GM12878 (cell line): ENCODE results near the gene LDLRAD4. TPM values are rescaled to one million over a fixed set of nuclear protein-coding genes. Genes with fewer than 3 reads are reported as not detected.

ENCODE experiments used
- ATAC-seq: fragments of 200-7000 bp; cut with Tn5 transposase; 3 replicates; pipeline ENCODE4 v1.9.1; 2020; ENCODE audit warnings: mild to moderate bottlenecking, moderate library complexity
- BruUV-seq: library from RNA; stranded (reverse); fragments of 400-500 nt; replicated peaks from 2 replicates; lab custom pipeline; 2021; lab: Mats Ljungman, UMichigan
- CTCF ChIA-PET: fragments of 300-600 bp; sonication (Branson Sonifier 250); formaldehyde crosslinking; extraction: SDS; loops from one replicate; lab custom pipeline; 2021; ENCODE audit warnings: inconsistent platforms; lab: Yijun Ruan, JAX
- POLR2A ChIA-PET: fragments of 350-600 bp; formaldehyde crosslinking; extraction: SDS; loops from one replicate; lab custom pipeline; 2021; ENCODE audit warnings: inconsistent platforms; lab: Charles Lee
- RAD21 ChIA-PET: fragments of 300-600 bp; sonication (Branson Sonifier 250); formaldehyde crosslinking; loops from one replicate; lab custom pipeline; 2023; ENCODE audit warnings: antibody characterized with exemption; ENCODE audit not compliant: unreplicated experiment; lab: Charles Lee
- SMC1A ChIA-PET: fragments of 300-600 bp; sonication (Branson Sonifier 250); formaldehyde crosslinking; loops from one replicate; lab custom pipeline; 2023; ENCODE audit not compliant: unreplicated experiment, uncharacterized antibody; lab: Charles Lee
- DNase-seq: peaks from one replicate; pipeline ENCODE4 v3.0.0-alpha.2; 2011; ENCODE audit warnings: low read depth, low spot score
- FAIRE-seq: peaks from 3 replicates; lab custom pipeline; 2011; peaks lifted over from hg19 to GRCh38; lab: Jason Lieb, UNC
- H2AFZ ChIP-seq: 2 replicates; pipeline ENCODE4 v1.6.0; 2011; ENCODE audit warnings: low read depth, low read length, control low read depth; ENCODE audit not compliant: control insufficient read depth
- H3K27ac ChIP-seq: 2 replicates; pipeline ENCODE4 v1.5.1; 2011; ENCODE audit warnings: control low read depth; ENCODE audit not compliant: control insufficient read depth, insufficient read depth
- H3K27me3 ChIP-seq, 2 experiments: replicated peaks in 1 of 2; 2 replicates each; pipeline versions ENCODE4 v1.6.0 to v1.6.1; 2011; ENCODE audit warnings: low read length in 1 of 2; ENCODE audit not compliant: control insufficient read depth in 2 of 2, insufficient read depth in 2 of 2
- H3K36me3 ChIP-seq, 2 experiments: 2 replicates each; pipeline ENCODE4 v1.5.1; 2011; ENCODE audit warnings: low read length in 1 of 2; ENCODE audit not compliant: control insufficient read depth in 2 of 2, insufficient read depth in 2 of 2
- H3K4me1 ChIP-seq: 2 replicates; pipeline ENCODE4 v1.6.1; 2011; ENCODE audit warnings: mild to moderate bottlenecking, low read length, moderate library complexity, mixed read lengths; ENCODE audit not compliant: control insufficient read depth, insufficient read depth
- H3K4me2 ChIP-seq: 2 replicates; pipeline ENCODE4 v1.6.0; 2011; ENCODE audit warnings: control low read depth; ENCODE audit not compliant: control insufficient read depth, insufficient read depth
- H3K4me3 ChIP-seq: fragments of 200-600 bp; sonication (generic); 2 replicates; pipeline ENCODE4 v1.5.1; 2016
- H3K79me2 ChIP-seq: 2 replicates; pipeline ENCODE4 v1.6.0; 2011; ENCODE audit warnings: low read length; ENCODE audit not compliant: control insufficient read depth, insufficient read depth
- H3K9ac ChIP-seq: 2 replicates; pipeline ENCODE4 v1.8.0; 2011; ENCODE audit warnings: low read length, control low read depth, mixed read lengths; ENCODE audit not compliant: control insufficient read depth, insufficient read depth
- H3K9me3 ChIP-seq: replicated peaks from 3 replicates; pipeline ENCODE4 v1.5.1; 2011; ENCODE audit warnings: mild to moderate bottlenecking, low read length; ENCODE audit not compliant: control insufficient read depth, insufficient read depth
- H4K20me1 ChIP-seq: 2 replicates; pipeline ENCODE4 v1.6.0; 2011; ENCODE audit not compliant: control insufficient read depth, insufficient read depth
- CEBPB ChIP-seq, 2 experiments: fragments of 150-350 bp in 1 of 2; IDR thresholded peaks; 2 replicates each; pipeline ENCODE4 v1.6.1; 2012 to 2014; ENCODE audit warnings: low read depth in 2 of 2, low read length in 2 of 2, borderline replicate concordance in 1 of 2, inconsistent platforms in 1 of 2
- CHD2 ChIP-seq: IDR thresholded peaks from 2 replicates; pipeline ENCODE4 v1.6.1; 2011; ENCODE audit warnings: low read depth, low read length, improper control_type of control experiment, borderline replicate concordance
- LARP7 ChIP-seq: fragments of 450-650 bp; IDR thresholded peaks from 2 replicates; pipeline ENCODE4 v1.6.1; 2017; ENCODE audit warnings: mild to moderate bottlenecking
- MTA2 ChIP-seq: fragments of 450-650 bp; IDR thresholded peaks from 2 replicates; pipeline ENCODE4 v1.6.1; 2016; ENCODE audit warnings: low read depth, mild to moderate bottlenecking, moderate library complexity
- NFYB ChIP-seq: IDR thresholded peaks from 2 replicates; pipeline ENCODE4 v1.6.1; 2011; ENCODE audit warnings: low read depth, mild to moderate bottlenecking, low read length, improper control_type of control experiment, moderate library complexity; ENCODE audit not compliant: insufficient read depth
- POLR2AphosphoS5 ChIP-seq: IDR thresholded peaks from 2 replicates; pipeline ENCODE4 v1.6.1; 2011; ENCODE audit warnings: mild to moderate bottlenecking, low read length, inconsistent platforms
- RUNX3 ChIP-seq: IDR thresholded peaks from 2 replicates; pipeline ENCODE4 v1.6.1; 2012; ENCODE audit warnings: low read length, inconsistent platforms
- SUPT20H ChIP-seq: IDR thresholded peaks from 2 replicates; pipeline ENCODE4 v1.6.1; 2011; ENCODE audit warnings: low read depth, mild to moderate bottlenecking, low read length, moderate library complexity, borderline replicate concordance; ENCODE audit not compliant: control insufficient read depth
- WGBS: methylation state at CpG from one replicate; pipeline ENCODE4 v1.1.6; 2016; ENCODE audit warnings: low lambda C conversion rate; ENCODE audit not compliant: insufficient replicate concordance, insufficient coverage; ENCODE audit errors: missing lambda C conversion rate; 5-methylcytosine and 5-hydroxymethylcytosine counted together
- in situ Hi-C: fragments of 300-500 bp; cut with MboI; formaldehyde crosslinking; loops from 9 replicates; pipeline ENCODE4 v1.14.3; 2018; ENCODE audit warnings: mixed read lengths
- intact Hi-C: fragments of 100-400 bp; cut with micrococcal nuclease; formaldehyde crosslinking; loops from one replicate; pipeline ENCODE4 v1.14.2; 2022; ENCODE audit not compliant: unreplicated experiment
- polyA plus RNA-seq, 11 experiments: library from polyadenylated mRNA; depleted of rRNA in 4 of 11; unstranded in 6 of 11; stranded (reverse) in 5 of 11; fragments of >200 nt; fragmentation: Nextera tagmentation in 4 of 11; fragmentation: Illumina TruSeq in 1 of 11; extraction: Ambion mirVana in 4 of 11; extraction: Trizol in 1 of 11; gene quantifications; 1 replicate in 1 of 11; 2 replicates in 10 of 11; pipeline versions ENCODE4 v1.2.1 to v1.2.3, GENCODE V29; 2011 to 2016; ENCODE audit warnings: inconsistent platforms in 2 of 11, missing spikeins in 2 of 11, low read depth in 1 of 11
- total RNA-seq, 4 experiments: library from RNA; depleted of rRNA in 3 of 4; stranded (reverse); fragments of >200 nt in 3 of 4; fragmentation: Illumina TruSeq in 1 of 4; extraction: Trizol in 1 of 4; gene quantifications; 2 replicates each; pipeline versions ENCODE4 v1.2.1 to v1.2.3, GENCODE V29; 2013 to 2021

Gene LDLRAD4
- total and polyA plus RNA-seq, 10 of the 15 experiments (the other 5 are each of a cell fraction or from before 2014, with no cell fraction given) = 2.7 to 16.8 (median 11.2) TPM

GRCh38 chr18:13254971-13255927 lies 36.7 kb downstream of the LDLRAD4 start:
- 25% methylated on average over 11 of the region's 11 CpGs for WGBS
- no peak for TF ChIP-seq CEBPB (IDR thresholded peaks at IDR 0.05; ENCODE audit: borderline replicate concordance in 1 of 2, low read depth in 2 of 2, low read length in 2 of 2)
- TF ChIP-seq SUPT20H = no peak
- no peak for TF ChIP-seq POLR2AphosphoS5
- TF ChIP-seq NFYB = no peak
- TF ChIP-seq LARP7 = no peak
- no peak for TF ChIP-seq MTA2
- TF ChIP-seq CHD2 = no peak
- TF ChIP-seq RUNX3 = no peak
- TF ChIP-seq, all 136 proteins: peak for 0
- SMC1A ChIA-PET = no interaction called here

More at GRCh38 chr18:13254971-13255927, 36.7 kb downstream of the LDLRAD4 start:
- H3K4me1 ChIP-seq = no peaks in the 10 kb centered on the region
- H3K4me3 ChIP-seq = no peak overlapping the region
- no peak overlapping the region for H3K4me2 ChIP-seq
- in situ Hi-C loops (no loop called here), intact Hi-C loops (no loop called here)
- H3K27ac ChIP-seq = no peak overlapping the region
- no TSS peak for BruUV-seq
- RAD21 ChIA-PET = no interaction called here
- POLR2A ChIA-PET = no interaction called here
- no peak overlapping the region for H2AFZ ChIP-seq
- no peaks in the 10 kb centered on the region for H3K79me2 ChIP-seq
- CTCF ChIA-PET = interaction anchor here (0.9 kb wide), 1 partner anchor 24 kb away, joined by 3 read pairs; no protein-coding TSS in a partner anchor
- H4K20me1 ChIP-seq = no peaks in the 10 kb centered on the region
- FAIRE-seq (no peak), DNase-seq (no peak), ATAC-seq (no peak)
- H3K9me3 ChIP-seq = no peaks in the 10 kb centered on the region
- H3K27me3 ChIP-seq = 0 out of 4 replicates have a peak, but pooled peaks cover 0 to 1% of the 10 kb centered on the region in 2 experiments
- H3K36me3 ChIP-seq = no peaks in the 10 kb centered on the region
- H3K9ac ChIP-seq = no peak overlapping the region
